RPMI7951 (cell line): ENCODE results near the gene ARNT2. TPM values are rescaled to one million over a fixed set of nuclear protein-coding genes. Genes with fewer than 3 reads are reported as not detected.
A peak's percentile ranks its signal among the peaks of the same experiment; 100 is the strongest.

Source experiments
- DNase-seq: peaks from one replicate; pipeline ENCODE4 v3.0.0-alpha.2; 2012; ENCODE audit warnings: low read depth
- total RNA-seq: library from RNA; depleted of rRNA; stranded (reverse); fragments of >200 nt; shearing (Covaris generic); gene quantifications from 2 replicates; pipeline ENCODE4 v1.2.3, GENCODE V29; 2014

ARNT2 gene
- total RNA-seq, 1 experiment from 2014 or later: 2.3 TPM

DNA sequence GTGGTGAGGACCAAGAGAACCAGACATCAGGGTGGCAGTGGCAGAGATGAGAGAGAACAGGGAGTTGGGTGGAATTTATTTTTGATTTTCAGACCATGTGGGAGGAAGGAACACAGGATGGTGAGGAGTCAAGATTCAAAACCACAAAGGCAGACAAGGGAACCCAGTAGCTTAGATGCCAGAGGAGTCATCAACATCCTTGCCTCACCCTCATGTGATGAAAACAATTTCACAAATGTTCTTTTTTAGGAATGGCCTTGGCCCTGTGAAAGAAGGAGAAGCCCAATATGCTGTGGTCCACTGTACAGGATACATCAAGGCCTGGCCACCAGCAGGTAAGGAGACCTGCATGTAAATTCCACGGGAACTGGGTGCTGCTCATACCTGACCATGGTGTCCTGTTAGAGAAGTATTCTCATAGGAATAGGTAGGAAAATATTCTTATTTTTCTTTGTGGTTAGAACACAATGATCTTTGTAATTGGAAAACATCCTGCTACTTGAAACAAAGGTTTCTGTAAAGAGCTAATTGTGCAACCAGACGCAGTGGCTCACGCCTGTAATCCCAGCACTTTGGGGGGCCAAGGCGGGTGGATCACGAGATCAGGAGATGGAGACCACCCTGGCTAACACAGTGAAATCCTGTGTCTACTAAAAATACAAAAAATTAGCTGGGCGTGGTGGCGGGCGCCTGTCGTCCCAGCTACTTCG is 110.0 kb downstream of the ARNT2 start:
- DNase-seq: peak; percentile 54

GRCh38 chr15:80517290-80517689 is 113.1 kb downstream of the ARNT2 start:
- DNase-seq: no peak

DNA sequence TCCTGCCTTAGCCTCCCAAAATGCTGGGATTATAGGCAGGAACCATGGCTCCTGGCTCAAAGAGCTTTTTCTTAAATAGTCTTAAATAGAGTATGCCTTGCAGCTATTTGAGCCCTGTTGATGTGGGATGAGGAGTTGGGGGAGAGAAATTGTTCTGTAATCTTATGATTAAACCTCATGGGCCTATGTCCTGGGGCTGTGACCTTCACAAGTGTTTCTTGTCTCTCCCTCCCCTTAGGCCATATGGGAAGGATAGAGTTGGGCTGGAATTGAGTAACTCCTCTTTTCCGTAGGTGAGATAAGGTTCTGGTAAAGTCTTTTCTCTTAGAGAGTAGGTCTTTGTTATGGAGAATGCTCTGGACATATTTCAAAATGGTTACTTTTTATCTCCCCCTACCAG is 114.3 kb downstream of the ARNT2 start:
- no peak for DNase-seq

DNA sequence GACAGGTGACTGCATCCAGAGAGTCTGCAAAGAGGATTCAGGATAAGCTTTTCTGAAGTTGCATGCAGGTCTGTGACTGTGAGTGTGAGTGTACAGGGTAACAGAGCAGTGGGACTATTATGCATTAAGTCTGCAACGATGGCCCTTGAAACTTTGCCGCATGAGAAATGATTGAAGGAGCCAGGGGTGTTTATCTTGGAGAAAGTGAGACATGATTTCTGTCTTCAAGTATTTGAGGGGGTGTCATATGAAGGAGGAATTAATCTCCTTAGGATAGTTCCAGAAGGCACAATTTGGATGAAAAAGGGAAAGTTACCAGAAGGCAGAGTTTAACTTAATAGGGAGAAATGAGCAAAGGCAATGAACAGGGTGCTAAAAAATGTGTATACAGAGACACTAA is 119.6 kb downstream of the ARNT2 start:
- DNase-seq: no peak

- DNase-seq: no peak
These were observed 121.7 kb downstream of the ARNT2 start for GRCh38 chr15:80525853-80526252.

GRCh38 chr15:80526556-80527340 is 122.6 kb downstream of the ARNT2 start:
- peak; percentile 65 for DNase-seq

DNA sequence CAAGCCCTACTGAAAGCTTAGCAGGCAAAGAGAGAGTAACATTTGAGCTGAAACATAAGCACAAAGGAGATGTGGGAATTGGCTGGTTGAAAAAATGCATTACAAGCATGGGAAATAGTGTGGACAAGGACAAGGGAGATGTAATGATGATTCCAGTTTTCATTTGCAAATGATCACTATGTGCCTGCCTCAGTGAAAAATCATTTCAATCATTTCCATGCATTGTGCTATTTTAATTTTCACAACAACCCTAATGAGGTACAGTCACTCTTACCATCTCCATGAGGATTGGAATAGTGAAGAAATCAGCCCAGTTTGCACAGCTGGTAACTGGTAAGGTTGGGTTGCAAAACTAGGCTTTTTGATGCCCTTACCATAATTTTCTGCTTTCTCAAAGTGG is 123.2 kb downstream of the ARNT2 start:
- DNase-seq: no peak

GRCh38 chr15:80527961-80528360 is 123.8 kb downstream of the ARNT2 start:
- no peak for DNase-seq

- no peak for DNase-seq
These were observed 126.7 kb downstream of the ARNT2 start for GRCh38 chr15:80530737-80531365.

- DNase-seq: no peak
These were observed 127.2 kb downstream of the ARNT2 start for GRCh38 chr15:80531388-80531787.

DNA sequence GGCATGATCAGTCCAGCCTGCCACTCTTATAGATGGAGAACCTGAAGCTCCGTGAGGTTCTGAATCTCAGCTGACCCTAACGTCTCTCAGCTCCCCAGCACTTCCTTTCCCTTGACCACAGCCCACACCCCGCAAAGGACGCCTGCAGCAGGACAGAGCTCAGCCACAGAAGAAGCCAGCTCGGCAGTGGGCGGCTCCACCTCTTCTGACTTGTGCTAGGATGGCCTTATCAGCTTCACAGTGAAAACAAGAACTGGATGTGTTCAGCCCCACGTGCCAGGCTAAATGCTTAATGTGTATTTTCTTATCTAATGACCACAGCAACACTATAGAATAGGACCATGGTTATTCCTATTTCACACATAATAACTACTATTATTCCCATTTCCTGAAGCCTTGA is 127.6 kb downstream of the ARNT2 start:
- DNase-seq: no peak

DNA sequence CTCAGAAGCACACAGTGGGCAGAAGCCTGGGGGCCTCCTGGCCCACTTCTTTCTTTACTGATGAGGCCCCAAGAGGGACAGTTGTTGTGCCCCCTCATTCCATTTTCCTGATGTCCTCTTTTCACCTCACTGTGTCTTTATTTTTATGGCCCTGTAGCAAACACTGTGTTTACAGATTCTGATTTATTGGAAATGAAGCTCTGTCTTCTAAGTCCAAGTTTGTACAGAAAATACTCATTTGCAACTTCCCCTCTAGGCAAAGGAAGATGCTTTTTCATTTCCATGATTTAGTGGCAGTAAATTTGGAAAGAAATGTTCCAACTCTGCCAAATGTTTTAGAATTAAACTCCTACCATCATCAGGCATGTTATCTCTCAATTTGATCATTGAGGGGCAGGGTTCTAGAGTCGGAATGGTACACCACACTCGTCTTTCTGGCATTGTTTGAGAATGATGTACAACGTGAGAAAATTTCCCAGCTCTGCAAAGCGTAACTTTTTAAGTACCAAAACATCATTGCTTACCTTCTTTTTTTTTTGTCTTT is 129.7 kb downstream of the ARNT2 start:
- DNase-seq: no peak

GRCh38 chr15:80536231-80536630 is 132.0 kb downstream of the ARNT2 start:
- no peak for DNase-seq

- peak; percentile 43 for DNase-seq
These were observed 132.5 kb downstream of the ARNT2 start for GRCh38 chr15:80536716-80537115.

DNA sequence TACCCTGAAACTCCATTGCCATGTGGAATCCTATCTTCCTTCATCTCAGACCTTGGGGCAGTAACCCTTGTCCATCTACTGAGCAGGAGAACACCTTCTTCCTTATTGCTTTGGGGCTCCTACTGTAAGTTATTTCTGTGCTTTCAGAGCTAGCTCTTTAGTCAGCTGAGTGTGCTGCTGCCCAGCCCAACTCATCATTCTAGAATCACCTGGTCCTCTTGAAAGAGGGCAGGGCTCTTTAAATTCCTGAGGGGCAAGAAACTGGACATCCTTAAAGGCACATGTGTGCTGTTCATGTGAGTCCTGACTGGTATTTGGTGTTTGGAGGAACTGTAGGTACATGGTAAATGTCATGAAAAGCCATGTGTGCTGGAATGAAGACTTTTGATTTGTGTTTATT is 140.9 kb downstream of the ARNT2 start:
- DNase-seq: no peak

- DNase-seq: no peak
These were observed 143.1 kb downstream of the ARNT2 start for GRCh38 chr15:80547264-80547663.

DNA sequence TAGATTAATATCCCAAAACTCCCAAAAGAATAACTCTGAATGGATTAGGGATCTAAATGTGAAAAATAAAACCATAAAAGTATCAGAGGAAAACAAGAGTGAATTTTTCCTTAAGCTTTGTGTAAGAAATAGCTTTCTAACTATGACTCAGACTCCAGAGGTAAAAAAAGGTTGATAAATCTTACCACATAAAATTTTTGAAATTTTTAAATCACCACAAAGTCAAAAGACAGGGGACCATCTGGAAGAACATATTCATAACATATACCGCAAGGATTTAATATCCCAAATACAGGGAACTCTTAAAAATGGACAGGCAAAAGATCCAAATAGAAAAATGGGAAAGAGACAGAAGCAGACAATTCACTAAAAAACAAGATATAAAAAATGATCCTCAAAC is 145.0 kb downstream of the ARNT2 start:
- peak; percentile 67 for DNase-seq

GRCh38 chr15:80549654-80550053 is 145.5 kb downstream of the ARNT2 start:
- peak; percentile 3 for DNase-seq

DNA sequence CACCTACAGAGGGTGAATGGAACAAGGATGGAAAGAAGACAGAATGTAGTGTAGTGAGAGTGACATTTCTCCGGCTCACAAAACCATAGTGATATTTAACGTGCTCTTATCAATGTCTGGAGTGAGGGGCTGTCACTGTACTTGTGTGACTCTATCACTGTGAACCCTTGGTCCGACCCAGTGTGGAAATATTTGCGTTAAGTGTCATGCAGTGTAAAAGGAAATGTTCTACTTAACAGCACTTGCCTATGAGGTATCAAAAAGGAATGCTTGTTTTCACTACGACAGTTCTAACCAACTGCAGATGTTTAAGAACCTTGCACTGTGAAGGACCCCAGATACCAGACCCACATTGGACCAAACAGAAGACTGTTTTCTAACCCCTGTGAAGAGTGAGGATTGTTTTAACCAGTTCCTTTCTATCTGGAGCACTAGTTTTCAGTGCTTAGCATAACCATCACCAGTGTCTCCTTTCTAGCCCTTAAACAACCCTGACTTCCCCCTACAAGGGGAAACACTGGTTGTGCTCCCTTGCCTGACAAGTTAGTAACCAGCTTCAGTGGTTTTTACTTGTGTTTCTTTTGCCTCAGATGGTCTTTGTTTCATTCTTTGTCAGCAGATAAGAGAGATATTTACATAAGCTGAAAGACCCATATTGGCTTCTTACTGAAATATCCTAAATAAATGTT is 146.2 kb downstream of the ARNT2 start:
- peak; percentile 94 for DNase-seq

- DNase-seq: peak; percentile 65
These were observed 146.7 kb downstream of the ARNT2 start for GRCh38 chr15:80550908-80551260.

DNA sequence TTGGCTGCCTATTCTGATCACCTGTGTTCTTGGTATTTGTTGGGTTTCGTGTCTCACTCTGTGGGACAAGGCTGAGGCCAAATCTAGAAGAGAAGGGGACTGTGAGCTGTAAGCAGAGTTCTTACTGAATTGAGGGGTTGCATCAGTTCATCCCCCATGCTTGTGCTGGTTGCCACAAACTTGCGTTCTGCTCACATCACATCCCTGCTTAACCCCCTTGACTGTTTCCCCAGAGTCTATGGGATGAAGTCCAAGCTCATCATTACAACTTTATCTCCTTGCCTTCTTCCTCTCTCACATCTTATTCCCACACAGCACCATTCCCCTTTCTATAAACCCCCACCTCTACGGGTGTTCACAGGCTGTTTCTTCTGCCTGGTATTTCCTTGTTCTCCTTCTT is 147.2 kb downstream of the ARNT2 start:
- DNase-seq: no peak

DNA sequence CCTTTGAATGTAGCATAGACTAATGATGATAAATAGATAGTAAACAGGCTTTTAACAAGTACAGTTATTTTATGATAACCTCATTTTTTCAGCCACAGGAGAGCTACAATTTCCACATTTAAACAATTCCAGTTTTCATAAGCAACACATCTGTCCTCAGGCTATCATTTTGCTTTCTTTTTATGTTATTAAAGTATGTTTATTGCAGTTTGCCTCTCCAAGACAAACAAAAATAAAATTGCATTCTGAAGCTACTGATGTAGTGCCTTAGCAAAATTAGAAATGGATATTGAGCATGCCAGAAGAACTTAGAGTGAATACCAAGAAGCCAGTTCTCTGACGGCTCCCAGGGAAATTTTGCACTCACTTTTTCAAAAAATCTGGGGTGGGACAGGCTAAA is 150.4 kb downstream of the ARNT2 start:
- DNase-seq: no peak
